ENCODE results near the gene BLVRA.

Gene BLVRA

DNA sequence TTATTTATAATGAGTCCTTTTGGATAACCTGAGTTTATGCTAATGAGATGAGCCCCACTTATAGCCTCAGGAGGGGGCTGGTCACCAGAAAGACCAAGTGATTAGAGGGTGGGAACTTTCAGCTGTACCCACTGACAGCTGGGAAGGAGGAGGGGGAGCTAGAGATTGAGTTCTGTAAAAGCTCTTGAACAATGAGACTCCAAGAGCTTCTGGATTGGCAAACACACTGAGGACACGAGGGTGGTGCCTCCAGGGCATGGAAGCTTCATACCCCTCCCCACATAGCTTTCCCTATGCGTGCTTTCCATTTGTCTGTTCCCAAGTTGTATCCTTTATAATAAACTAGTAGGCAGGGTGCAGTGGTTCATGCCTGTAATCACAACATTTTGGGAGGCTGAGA, 90.6 kb downstream of the BLVRA start:
- in situ Hi-C loops (cut with HindIII; ENCODE audit: low sequenced_read_pairs): loop anchor here (25.0 kb wide), 1 partner anchor 262 kb away; the partner anchor contains the start of gene STK17A

DNA sequence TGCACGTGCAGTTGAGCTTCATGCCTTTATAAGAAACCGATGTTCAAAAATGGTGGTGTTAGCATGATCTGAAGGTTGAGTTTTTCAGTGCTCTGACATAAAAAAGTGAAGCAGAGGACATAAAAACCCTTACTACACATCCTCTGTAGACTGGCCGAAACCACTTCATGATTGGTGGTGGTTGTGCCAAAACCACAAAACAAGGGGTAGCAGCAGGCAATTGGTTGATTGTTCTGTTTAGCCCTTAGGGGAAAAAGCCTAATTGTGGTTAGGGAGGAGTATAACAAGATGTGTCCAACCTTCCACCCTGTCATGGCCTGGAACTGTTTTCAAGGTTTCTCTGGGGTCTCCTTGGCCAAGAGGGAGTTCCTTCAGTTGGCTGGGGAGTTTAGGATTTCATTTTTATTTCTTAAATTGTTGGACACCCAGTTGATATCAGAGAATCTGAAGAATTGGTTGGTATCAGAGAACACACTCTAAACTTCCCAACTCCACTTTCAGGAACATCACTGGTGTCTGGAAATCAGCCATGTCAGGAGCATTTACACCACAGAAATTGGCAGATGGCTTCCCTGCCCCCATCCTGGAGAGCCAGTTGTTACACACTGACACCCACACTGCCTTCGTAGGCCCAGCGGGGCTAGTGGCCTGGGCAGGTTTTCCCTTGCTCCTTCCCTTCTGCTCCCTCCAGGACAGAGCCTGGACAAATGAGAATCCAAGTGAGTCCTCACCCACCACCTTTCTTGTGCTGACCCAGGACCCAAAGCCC, 92.1 kb downstream of the BLVRA start:
- in situ Hi-C loops (cut with HindIII; ENCODE audit: low sequenced_read_pairs): no loop called here

DNA sequence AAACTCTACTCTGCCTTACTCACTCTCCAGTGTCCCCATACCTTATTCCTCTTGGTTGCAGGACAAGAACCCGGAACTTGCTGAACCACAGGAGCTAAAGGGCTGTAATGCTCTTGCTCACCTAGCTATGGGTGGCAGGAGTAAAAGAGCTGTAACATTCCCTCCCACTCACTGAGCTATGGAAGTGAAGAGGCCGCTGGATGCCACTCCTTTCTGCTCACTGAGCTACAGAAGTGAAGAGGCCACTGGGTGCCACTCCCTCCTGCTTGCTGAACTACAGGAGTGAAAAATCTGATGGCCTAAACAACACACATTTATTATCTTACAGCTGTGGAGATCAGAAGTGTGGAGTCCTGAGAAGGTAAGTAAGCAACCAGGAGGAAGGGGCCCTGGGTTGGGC, 93.3 kb downstream of the BLVRA start:
- in situ Hi-C loops (cut with HindIII; ENCODE audit: low sequenced_read_pairs): no loop called here

DNA sequence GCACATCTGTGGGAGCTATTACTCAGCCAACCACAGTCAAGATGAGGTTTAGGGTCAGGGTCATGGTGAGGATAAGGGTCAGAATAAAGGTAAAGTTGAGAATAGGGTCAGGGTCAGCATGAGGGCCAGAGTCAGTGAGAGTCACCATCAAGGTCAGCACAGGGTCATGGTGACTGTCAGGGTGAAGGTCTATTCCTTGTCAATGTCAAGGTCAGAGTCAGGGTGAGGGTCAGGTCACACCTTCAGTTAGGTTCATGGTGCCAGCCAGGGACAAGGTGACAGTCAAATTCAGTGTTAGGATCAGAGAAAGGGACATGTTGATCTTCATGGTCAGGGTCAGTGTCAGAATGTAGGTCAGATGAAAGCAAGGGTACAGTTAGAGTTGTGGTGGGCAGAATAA, 96.7 kb downstream of the BLVRA start:
- in situ Hi-C loops (cut with HindIII; ENCODE audit: low sequenced_read_pairs): no loop called here

DNA sequence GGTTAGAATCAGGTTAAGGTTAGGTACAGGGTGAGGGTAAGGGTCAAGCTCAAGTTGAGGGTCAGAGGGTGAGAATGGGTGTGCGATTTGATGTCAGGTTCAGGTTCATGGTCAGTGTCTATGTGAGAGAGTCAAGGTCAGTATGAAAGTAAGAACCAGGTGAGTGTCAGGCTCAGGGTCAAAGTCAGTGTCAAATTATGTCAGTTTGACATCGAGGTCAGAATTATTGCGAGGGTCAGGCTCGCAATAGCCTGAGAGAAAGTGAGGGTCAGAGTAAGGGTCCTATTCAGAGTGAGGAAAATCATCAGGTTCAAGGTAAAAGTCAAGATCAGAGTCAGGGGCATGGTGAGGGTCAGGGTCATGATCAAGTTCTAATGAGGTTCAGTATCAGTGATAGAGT, 97.8 kb downstream of the BLVRA start:
- in situ Hi-C loops (cut with HindIII; ENCODE audit: low sequenced_read_pairs): no loop called here
